ENCODE measurements around the gene CSF1R. TPM values are rescaled to one million over a fixed set of nuclear protein-coding genes. Genes with fewer than 3 reads are reported as not detected.

The CSF1R gene
- polyA plus RNA-seq, 1 of the 3 experiments (the other 2 are of a cell fraction) = 0.25 TPM

DNA sequence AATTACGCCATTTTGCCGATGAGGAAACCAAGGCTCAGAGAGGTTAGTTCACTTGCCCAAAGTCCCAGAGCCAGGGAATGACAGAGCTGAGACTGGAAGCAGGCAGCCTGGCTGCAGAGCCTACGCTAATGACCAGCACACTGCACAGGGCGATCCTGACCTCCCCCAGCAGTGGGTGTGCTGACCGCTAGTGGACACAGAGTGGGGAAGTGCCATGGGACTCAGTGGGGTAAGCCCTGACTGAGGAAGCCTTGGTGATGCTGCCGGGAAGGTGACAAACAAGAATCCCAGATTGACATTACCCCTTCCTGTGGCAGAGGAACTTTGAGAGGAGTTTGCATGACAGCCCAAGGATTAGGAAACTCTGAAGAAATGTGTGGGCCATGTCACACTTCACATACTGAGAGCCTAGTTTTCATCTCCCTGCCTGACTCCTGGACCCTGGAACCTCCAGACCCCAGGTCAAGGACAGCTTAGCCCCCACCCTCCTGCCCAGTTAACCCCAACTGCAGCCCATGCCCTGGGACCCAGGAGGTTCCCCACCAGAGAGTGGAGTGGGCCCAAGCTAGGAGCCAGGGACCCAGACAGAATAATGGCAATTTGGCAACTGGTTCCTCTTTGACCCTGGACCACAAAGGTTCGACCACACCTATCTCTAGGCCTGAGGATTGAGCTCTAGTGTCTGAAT, 19.7 kb upstream of the CSF1R start:
- Histone ChIP-seq H3K79me2 (ENCODE audit: insufficient read depth) (no peaks in the 10 kb centered on the region), H3K9me3 (no peaks in the 10 kb centered on the region), H3K9ac (no peak overlapping the region), H3K4me1 (ENCODE audit: control insufficient read depth in 1 of 2, insufficient read depth in 2 of 2, low read depth in 1 of 2, low read length in 1 of 2) (peaks cover 0 to 27% of the 10 kb centered on the region in 2 experiments; a peak in 1 of 4 replicates), H3F3A (replicated peaks; ENCODE audit: insufficient read depth) (no peaks in the 10 kb centered on the region), H4K20me1 (ENCODE audit: insufficient read depth) (no peaks in the 10 kb centered on the region), H3K27me3 (ENCODE audit: insufficient read depth) (no peaks in the 10 kb centered on the region), H3K4me3 (ENCODE audit: low read depth in 2 of 2, low read length in 1 of 2) (no peak overlapping the region), H3K4me2 (no peak overlapping the region), H3K9me2 (no peaks in the 10 kb centered on the region), H2AFZ (ENCODE audit: low read depth) (no peak overlapping the region), H3K36me3 (replicated peaks in 1 of 2; ENCODE audit: control insufficient read depth in 1 of 2, insufficient read depth in 2 of 2, low read length in 1 of 2) (no peaks in the 10 kb centered on the region), H3K27ac (ENCODE audit: low read depth in 2 of 2, low read length in 1 of 2) (no peak overlapping the region)
- ChIA-PET POLR2A (no interaction called here), CTCF (interaction anchor here (0.9 to 1.0 kb wide), 2 partner anchors 58 to 113 kb away, joined by 3 read pairs; no protein-coding TSS in a partner anchor)
- TF ChIP-seq FOSL2 (IDR thresholded peaks at IDR 0.05; ENCODE audit: borderline replicate concordance, low read depth) = no peak
- no peak for TF ChIP-seq NFIC (IDR thresholded peaks at IDR 0.05; ENCODE audit: borderline replicate concordance)
- no peak for TF ChIP-seq FOXM1 (IDR thresholded peaks at IDR 0.05; ENCODE audit: low read depth)
- no peak for TF ChIP-seq NRF1 (IDR thresholded peaks at IDR 0.05; ENCODE audit: low read depth, low read length)
- TF ChIP-seq, protein P1, sequence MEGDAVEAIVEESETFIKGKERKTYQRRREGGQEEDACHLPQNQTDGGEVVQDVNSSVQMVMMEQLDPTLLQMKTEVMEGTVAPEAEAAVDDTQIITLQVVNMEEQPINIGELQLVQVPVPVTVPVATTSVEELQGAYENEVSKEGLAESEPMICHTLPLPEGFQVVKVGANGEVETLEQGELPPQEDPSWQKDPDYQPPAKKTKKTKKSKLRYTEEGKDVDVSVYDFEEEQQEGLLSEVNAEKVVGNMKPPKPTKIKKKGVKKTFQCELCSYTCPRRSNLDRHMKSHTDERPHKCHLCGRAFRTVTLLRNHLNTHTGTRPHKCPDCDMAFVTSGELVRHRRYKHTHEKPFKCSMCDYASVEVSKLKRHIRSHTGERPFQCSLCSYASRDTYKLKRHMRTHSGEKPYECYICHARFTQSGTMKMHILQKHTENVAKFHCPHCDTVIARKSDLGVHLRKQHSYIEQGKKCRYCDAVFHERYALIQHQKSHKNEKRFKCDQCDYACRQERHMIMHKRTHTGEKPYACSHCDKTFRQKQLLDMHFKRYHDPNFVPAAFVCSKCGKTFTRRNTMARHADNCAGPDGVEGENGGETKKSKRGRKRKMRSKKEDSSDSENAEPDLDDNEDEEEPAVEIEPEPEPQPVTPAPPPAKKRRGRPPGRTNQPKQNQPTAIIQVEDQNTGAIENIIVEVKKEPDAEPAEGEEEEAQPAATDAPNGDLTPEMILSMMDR (IDR thresholded peaks at IDR 0.05) = no peak
- 92% methylated on average over 7 of the region's 7 CpGs for WGBS (ENCODE audit: low lambda C conversion rate)
- DNase-seq = no peak

DNA sequence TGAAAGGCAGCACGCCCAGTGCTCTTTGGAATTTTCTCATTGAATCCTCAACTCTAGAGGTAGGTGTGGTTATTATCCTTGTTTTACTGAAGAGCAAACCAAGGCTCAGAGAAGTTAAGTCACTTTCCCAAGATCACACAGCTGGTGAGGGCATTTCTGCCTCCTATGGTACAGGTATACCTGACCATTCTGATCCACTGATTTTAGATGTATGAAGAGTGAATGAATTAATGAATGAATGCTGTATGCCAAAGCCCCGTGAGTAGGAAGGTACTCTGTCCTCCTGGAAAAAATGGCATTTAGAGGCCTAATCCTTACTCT, 18.2 kb upstream of the CSF1R start:
- TF ChIP-seq CHD2 (IDR thresholded peaks at IDR 0.05; ENCODE audit: low read length, partially characterized antibody) = no peak
- TF ChIP-seq RCOR1 (IDR thresholded peaks at IDR 0.05; ENCODE audit: low read length) = no peak
- TF ChIP-seq EP300 (IDR thresholded peaks at IDR 0.05; ENCODE audit: borderline replicate concordance in 1 of 2, low read depth in 1 of 2, low read length in 1 of 2) = no peak
- TF ChIP-seq NRF1 (IDR thresholded peaks at IDR 0.05; ENCODE audit: low read depth, low read length) = no peak
- TF ChIP-seq TCF12 (IDR thresholded peaks at IDR 0.05) = no peak
- TF ChIP-seq MEF2A (IDR thresholded peaks at IDR 0.05; ENCODE audit: borderline replicate concordance, low read depth) = no peak
- TF ChIP-seq EZH2phosphoT487 (IDR thresholded peaks at IDR 0.05; ENCODE audit: borderline replicate concordance, low read depth) = no peak
- TF ChIP-seq, protein P2, sequence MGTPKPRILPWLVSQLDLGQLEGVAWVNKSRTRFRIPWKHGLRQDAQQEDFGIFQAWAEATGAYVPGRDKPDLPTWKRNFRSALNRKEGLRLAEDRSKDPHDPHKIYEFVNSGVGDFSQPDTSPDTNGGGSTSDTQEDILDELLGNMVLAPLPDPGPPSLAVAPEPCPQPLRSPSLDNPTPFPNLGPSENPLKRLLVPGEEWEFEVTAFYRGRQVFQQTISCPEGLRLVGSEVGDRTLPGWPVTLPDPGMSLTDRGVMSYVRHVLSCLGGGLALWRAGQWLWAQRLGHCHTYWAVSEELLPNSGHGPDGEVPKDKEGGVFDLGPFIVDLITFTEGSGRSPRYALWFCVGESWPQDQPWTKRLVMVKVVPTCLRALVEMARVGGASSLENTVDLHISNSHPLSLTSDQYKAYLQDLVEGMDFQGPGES (IDR thresholded peaks at IDR 0.05; ENCODE audit: low read depth, low read length) = no peak
- TF ChIP-seq TAF1 (IDR thresholded peaks at IDR 0.05; ENCODE audit: borderline replicate concordance, low read depth, low read length) = no peak
- TF ChIP-seq FOSL2 (IDR thresholded peaks at IDR 0.05; ENCODE audit: borderline replicate concordance, low read depth) = no peak
- TF ChIP-seq, protein P3, sequence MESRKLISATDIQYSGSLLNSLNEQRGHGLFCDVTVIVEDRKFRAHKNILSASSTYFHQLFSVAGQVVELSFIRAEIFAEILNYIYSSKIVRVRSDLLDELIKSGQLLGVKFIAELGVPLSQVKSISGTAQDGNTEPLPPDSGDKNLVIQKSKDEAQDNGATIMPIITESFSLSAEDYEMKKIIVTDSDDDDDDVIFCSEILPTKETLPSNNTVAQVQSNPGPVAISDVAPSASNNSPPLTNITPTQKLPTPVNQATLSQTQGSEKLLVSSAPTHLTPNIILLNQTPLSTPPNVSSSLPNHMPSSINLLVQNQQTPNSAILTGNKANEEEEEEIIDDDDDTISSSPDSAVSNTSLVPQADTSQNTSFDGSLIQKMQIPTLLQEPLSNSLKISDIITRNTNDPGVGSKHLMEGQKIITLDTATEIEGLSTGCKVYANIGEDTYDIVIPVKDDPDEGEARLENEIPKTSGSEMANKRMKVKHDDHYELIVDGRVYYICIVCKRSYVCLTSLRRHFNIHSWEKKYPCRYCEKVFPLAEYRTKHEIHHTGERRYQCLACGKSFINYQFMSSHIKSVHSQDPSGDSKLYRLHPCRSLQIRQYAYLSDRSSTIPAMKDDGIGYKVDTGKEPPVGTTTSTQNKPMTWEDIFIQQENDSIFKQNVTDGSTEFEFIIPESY (IDR thresholded peaks at IDR 0.05; ENCODE audit: borderline replicate concordance, low read depth) = no peak
- no peak for TF ChIP-seq JUND (IDR thresholded peaks at IDR 0.05)
- TF ChIP-seq, protein P4, sequence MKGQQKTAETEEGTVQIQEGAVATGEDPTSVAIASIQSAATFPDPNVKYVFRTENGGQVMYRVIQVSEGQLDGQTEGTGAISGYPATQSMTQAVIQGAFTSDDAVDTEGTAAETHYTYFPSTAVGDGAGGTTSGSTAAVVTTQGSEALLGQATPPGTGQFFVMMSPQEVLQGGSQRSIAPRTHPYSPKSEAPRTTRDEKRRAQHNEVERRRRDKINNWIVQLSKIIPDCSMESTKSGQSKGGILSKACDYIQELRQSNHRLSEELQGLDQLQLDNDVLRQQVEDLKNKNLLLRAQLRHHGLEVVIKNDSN (IDR thresholded peaks at IDR 0.05; ENCODE audit: borderline replicate concordance, low read depth) = no peak
- TF ChIP-seq, protein P5, sequence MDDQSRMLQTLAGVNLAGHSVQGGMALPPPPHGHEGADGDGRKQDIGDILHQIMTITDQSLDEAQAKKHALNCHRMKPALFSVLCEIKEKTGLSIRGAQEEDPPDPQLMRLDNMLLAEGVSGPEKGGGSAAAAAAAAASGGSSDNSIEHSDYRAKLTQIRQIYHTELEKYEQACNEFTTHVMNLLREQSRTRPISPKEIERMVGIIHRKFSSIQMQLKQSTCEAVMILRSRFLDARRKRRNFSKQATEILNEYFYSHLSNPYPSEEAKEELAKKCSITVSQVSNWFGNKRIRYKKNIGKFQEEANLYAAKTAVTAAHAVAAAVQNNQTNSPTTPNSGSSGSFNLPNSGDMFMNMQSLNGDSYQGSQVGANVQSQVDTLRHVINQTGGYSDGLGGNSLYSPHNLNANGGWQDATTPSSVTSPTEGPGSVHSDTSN (IDR thresholded peaks at IDR 0.05) = no peak
- TF ChIP-seq, protein P6, sequence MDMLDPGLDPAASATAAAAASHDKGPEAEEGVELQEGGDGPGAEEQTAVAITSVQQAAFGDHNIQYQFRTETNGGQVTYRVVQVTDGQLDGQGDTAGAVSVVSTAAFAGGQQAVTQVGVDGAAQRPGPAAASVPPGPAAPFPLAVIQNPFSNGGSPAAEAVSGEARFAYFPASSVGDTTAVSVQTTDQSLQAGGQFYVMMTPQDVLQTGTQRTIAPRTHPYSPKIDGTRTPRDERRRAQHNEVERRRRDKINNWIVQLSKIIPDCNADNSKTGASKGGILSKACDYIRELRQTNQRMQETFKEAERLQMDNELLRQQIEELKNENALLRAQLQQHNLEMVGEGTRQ (IDR thresholded peaks at IDR 0.05; ENCODE audit: borderline replicate concordance, low read depth, low read length) = no peak
- ChIA-PET CTCF (no interaction called here), POLR2A (no interaction called here)
- H3K4me1 ChIP-seq (ENCODE audit: control insufficient read depth in 1 of 2, insufficient read depth in 2 of 2, low read depth in 1 of 2, low read length in 1 of 2) = peaks cover 0 to 25% of the 10 kb centered on the region in 2 experiments; a peak in 1 of 4 replicates
- DNase-seq = no peak
- H3K9me2 ChIP-seq = no peaks in the 10 kb centered on the region
- H3K4me2 ChIP-seq = no peak overlapping the region
- no peak overlapping the region for H3K27ac ChIP-seq (ENCODE audit: low read depth in 2 of 2, low read length in 1 of 2)
- no peaks in the 10 kb centered on the region for H3K9me3 ChIP-seq
- H3K9ac ChIP-seq = no peak overlapping the region
- 92% methylated on average over 2 of the region's 2 CpGs for WGBS (ENCODE audit: low lambda C conversion rate)
- H2AFZ ChIP-seq (ENCODE audit: low read depth) = no peak overlapping the region
- H3K4me3 ChIP-seq (ENCODE audit: low read depth in 2 of 2, low read length in 1 of 2) = no peak overlapping the region
- no peaks in the 10 kb centered on the region for H3F3A ChIP-seq (replicated peaks; ENCODE audit: insufficient read depth)
- H3K27me3 ChIP-seq (ENCODE audit: insufficient read depth) = no peaks in the 10 kb centered on the region
- no peaks in the 10 kb centered on the region for H4K20me1 ChIP-seq (ENCODE audit: insufficient read depth)
- H3K79me2 ChIP-seq (ENCODE audit: insufficient read depth) = no peaks in the 10 kb centered on the region
- no peaks in the 10 kb centered on the region for H3K36me3 ChIP-seq (replicated peaks in 1 of 2; ENCODE audit: control insufficient read depth in 1 of 2, insufficient read depth in 2 of 2, low read length in 1 of 2)
